NCI-H226 (cell line): ENCODE results near the gene TLCD5.

Experiments
- DNase-seq: peaks from one replicate; pipeline ENCODE4 v3.0.0-alpha.2; 2015

The TLCD5 gene

DNA sequence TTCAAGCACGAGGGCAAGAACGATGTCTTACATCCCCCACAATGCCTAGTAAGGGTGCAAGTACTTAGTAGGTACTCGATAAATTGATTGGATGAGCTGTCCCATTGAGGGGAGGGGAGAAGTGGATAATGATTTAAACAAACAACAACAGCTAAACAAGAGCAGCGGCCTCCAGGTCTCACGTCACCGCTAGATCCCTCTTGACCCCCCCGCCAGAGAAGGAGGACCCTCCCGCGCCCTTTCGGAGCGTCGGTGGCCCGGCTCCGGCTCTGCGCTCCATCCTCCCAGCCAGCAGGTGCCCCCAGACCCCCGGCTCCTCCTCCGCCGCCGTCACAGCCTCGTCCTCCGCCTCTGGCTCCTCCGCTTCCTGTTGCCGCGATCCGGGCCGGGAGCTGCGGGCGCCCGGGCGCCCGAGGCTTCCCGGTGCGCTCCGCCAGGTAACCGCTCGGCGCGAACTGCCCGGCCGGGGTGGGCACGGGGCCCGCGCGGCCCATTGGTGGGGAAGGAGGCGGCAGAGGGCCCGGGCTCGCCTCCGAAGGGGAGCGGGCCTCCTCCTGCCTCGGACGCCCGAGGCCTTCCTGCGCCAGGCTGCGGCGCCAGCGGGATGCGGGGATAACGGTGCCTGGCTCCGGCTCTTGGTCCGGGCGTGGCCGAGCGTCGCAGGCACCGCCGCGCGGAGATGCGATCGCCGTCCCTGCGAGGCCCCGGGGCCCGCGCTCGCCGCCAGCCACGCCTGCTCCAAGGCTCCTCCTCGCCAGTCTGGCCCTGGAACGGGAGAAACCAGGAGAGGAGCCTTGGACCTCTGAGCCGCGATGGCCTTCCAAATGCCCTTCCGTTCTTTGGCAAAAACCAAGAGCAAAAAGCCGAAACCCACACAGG lies at the start of gene TLCD5:
TSS of gene TLCD5 (plus strand) at position 368 of the 879 bp plus-strand sequence. CDS start 2,143 bp downstream, outside the sequence.
- peak; percentile 80 for DNase-seq

DNA sequence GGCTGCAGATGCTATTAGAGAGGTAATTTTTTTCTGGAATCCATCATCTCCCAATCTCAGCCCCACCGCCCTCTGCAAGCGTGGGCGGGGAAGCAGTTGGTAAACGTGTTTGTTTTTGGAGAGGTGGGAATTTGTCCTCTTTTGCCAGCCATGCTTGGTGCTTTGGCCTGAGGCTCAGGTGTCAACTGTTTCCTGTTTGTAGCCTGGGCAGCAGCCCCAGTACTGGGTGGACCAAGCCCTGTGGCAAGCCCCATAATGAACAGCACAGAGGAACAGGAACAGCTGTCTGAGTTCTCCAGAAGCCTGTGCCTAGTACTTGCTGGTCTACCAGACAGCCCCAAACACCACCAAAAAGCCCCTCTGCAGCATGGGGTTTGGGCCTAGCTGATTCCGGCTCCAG lies 45.6 kb upstream of the TLCD5 start:
- DNase-seq: no peak

DNA sequence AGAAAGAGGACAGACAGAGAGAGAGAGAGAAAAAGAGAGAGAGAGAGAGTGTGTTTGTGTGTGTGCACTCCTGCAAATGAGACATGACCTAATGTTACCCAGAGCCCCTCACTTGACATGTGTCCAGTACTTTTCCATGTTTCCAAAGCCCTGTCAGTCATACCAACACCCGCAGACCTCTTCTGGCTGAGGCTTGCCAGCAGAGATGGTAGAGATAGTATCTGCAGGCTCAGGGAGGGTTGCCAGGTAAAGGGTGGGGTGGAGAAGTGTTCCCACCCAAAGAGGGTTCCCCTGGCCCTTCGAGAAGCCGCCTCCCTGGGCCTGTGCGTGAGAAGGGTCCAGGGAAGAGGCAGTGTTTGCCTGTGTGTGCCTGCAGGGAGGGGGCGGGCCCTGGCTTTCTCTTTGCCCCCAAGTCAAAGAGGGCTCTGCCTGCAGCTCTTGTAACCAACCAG lies 44.5 kb upstream of the TLCD5 start:
- DNase-seq: no peak

DNA sequence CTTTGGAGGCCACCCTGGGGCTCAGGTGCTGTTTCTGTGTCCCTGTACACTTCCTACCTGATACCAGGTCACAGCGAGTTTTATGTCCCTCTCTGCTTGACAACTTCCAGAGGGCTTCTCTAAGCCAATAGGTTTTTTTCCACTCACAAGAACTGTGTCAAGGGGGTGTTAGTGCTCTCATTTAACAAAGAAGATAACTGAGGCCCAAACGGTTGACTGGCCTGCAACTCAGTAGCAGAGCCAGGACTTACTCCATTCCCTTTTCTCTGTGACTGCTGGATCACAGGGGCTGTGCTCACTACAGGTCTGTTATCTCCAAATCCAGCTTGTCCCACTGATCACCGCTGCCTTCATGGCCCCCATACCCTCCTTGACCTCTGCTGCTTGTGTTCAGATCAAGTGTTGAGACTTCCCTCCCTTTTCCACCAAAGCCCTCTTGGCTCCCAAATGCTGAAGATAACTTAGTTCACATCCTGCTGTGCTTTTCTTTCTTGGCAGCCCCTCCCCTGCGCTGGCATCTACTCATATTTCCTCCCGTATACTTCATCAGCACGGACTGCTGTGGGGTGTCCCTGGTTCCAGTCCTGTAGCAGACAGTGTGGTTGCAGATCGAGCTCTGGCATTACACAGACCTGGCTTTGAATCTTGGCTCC lies 43.8 kb upstream of the TLCD5 start:
- no peak for DNase-seq

DNA sequence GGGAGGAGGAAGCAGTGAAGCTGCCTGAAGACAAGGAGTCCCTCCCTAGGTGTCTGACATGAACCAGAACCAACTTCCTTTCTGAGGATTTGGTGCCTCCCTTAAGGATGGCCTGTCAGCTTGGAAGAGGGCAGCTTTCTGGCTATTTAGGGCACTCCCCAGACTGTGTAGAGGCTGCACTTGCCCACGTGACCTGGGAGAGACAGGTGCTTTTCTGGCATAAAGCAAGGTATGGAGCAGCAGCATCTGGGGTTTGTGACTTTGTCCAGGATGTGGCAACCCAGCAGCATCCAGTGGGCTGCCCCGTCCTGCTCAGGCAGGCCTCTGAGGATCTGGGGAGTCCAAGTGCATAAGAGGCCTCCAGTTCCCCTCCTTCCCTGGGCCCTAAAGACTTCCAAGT lies 42.0 kb upstream of the TLCD5 start:
- no peak for DNase-seq

DNA sequence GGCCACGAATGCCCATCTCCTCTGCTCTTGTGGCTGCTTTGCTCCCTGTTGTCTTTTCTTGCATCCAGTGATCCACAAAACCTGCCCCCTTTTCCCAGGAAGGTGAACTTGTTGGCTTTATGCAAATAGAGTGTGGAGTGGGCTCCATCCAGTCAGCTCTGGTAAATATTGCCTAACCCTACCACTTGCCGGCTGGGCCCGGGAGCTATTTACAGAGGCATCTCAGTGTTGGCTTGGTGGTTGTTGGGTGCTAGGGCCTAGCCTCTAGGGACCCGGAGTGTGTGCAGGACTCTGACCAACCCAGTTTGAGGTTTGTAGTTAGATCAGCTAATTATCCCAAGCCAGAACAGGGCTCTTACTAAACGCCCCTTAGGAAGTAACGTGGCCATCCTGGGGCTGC lies 40.8 kb upstream of the TLCD5 start:
- no peak for DNase-seq

DNA sequence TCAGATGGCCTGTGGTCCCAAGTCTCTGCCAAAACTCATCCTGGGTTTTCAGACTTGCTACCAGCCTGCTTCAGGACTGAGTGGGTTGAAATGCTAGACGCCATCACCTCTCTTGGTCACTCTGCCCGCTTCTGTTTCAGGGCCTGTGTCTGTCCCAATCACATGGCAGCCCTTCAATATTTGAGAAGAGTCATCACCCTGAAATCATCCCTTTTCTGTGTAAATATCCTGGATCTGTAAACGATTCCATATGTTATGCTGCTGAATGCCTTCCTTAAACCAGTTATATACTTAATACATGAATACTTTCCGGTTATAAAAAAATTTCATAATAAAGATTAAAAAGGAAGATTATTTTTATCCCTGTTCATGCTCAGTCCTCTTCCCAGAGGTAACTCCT lies 39.8 kb upstream of the TLCD5 start:
- DNase-seq: no peak

DNA sequence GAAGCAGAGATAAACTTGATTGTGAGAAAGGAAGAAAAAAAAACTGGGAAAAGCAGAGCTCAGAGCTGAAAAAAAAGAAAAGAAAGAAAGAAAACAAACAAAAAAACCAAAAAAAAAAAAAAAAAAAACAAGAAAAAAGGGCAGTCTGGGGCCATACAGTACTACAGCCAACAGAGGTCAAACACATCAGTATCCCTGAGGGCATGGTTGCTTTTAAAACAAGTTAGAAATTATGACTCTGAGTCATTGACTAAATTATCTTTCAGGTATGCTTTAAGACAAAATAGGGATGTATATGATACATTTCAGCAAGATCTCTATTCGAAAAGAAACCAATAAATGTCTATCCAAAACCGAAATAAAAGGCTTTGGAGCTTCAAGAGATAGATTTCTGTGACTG lies 37.1 kb upstream of the TLCD5 start:
- no peak for DNase-seq

DNA sequence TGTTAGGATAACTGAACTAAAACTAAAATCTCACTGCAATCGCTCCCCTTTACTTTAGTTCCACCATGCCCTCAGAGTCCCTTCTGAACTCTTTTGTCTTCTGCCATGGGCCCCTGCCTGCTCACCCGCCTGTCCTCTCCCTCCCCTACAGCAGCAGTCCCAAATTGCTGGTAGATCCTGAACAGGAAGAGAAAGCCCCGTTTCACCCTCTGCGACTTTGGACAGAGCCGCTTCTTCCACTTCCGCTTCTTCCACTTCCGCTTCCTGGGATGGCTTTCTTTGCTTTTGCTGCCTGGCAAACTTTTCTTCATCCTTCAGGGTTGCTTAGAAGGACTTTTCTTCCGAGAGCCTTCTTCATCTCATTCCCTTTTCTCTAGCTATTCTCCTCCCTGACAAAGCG lies 35.7 kb upstream of the TLCD5 start:
- DNase-seq: no peak

DNA sequence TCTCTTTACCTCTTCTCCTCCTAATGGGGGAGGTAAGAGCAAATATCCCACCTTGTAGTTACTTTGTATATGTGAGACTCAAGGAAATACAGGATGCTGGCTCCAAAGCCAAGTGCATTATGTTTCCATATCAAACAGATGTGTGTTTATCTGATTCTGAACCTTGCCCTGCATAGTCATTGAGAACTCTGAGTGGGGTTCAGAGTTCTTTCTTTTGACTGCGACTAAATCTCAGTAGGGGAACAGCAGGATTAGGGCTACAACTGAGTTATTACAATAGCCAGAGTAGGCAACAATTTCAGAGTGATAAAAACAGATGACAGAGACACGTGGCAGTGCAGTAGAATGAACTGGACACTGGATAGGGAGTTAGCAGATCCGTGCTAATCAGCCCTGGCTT lies 34.1 kb upstream of the TLCD5 start:
- DNase-seq: no peak

DNA sequence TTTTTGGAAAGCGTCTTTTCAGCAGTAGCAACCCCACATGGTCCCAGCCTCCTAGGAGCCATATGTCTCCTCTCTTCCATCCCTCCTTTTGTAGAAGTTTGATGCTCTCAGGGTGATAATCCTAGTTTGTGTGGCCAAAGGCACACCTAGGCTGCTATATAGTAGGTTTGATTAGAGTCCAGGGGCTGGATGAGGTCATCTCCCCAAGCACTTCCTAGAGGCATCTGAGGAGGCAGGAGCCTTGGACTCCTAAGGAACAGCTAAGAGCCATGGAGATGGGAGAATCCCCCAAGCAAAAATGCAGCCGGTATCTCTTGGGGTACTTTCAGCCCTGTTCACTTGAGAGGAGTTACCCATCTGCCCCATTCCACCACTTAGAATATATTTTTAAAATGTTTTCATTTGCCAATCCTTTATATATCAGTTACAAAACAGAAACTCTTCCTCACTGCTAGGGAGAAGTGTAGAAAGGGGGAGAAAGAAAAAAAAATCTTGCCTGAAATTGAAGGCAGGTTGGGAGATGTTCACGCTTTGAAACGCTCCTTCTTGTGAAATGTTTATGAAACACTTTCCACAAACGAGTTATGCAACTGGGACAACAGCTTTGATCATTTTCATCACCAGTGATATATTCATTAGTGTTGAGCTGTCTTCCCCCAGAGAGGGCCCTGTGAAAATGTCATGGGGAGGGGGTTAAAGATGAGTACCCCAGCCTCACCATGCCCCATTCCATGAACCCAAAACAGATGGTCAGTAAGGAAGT lies 31.9 kb upstream of the TLCD5 start:
- peak; percentile 56 for DNase-seq

DNA sequence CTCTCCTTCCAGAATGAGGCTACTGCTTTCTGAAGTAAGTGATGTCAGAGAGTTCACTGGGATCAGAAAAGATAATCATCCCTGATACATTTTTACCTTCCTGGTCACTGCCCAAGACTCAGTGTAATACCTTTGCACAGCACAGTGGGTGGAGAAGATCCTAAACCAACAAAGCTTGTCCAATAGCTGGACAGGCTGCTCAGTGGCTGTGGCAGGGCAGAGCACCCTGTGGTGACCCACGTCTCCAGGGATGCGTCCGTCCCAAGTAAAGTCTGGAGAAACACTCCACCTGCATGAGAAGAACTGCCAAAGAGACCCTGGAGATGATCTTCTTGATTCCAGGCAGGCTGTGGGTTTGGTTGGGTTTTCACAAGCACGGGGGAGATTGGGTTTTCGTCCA lies 31.0 kb upstream of the TLCD5 start:
- no peak for DNase-seq

DNA sequence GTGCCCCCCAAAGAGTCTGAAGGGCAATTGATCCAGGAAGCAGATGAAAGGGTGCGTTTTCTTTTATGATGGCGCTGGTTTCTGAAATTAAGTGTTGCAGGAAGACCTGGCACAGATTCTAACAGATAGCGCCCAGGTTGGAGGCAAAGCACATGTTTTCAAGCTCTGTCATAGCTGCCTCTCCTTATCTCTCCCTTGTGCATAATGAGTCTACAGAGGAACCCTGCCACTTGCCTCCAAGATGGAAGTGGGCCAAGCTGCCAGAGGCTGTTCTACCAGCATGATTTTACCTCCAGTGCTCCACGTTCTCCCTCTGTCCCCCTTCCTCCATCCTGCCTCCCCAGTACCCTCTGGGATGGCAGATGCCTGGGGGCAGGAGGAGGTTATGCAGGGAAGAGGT lies 30.0 kb upstream of the TLCD5 start:
- DNase-seq: peak; percentile 96

DNA sequence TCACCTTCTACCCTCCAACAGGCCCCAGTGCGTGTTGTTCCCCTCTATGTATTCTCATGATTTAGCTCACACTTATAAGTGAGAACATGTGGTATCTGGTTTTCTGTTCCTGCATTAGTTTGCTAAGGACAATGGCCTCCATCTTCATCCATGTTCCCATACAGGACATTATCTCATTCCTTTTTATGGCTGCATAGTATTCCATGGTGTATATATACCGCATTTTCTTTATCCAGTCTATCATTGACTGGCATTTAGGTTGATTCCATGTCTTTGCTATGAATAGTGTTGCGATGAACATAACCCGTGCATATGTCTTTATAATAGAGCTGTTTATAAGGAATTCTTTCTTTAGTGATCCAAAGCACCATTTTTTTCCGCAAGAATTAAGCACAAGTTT lies 28.5 kb upstream of the TLCD5 start:
- DNase-seq: no peak

DNA sequence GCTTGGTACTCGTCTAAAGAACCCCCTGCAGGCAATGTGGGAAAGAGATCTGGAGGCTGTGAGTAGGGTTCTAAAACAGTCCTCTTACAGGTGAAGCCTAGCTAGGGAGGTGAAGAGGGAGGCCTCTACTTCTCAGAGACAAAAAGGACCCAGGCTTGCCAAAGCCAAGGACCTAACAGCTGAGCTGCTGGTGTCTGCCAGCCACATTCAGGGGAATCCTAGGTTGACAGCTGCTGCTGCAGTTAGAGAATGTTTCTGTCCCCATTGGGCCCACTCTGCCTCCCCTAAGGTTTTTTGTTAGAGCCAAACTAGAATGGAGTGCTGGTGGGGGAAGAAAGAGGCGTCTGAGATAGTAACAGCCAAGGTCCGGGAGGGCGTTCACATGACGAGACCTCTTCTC lies 26.6 kb upstream of the TLCD5 start:
- DNase-seq: no peak

DNA sequence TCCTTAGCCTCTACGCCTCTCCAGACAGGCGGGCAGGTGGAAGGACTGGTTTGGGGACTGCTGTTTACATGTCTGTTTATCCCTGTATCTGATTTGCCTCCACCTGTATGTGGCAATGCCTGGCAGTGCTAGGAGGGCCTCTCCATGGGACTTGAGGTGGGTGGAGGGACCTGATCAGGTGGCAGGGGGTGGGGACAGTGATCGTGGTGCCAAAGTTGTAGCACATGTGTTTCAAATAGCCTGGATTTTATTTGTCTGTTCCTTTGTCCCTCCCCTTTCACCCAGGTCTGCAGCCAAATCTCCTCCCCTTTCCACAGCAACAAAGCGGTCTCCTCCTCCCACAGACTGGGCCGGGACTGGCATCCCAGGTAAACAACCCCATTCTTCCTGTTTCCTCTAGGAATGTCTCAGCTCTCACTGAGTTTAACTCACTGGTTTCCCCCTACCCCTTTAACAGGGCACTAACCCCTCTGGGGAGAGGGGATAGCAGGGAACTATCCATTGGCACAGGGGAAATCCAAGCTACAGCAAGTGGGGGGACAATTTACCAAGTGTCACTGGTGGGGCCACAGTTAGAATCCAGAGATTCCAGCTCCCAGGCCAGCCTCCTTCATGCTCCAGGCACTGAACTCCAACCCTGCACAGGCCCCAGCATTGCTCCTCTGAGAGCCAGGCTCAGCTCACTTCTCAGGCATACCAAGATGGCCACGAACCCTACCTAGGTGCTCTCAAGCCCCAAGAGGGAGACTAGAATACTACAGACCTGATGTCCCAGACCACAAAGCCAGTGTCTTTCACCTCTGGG lies 22.9 kb upstream of the TLCD5 start:
- DNase-seq: no peak

DNA sequence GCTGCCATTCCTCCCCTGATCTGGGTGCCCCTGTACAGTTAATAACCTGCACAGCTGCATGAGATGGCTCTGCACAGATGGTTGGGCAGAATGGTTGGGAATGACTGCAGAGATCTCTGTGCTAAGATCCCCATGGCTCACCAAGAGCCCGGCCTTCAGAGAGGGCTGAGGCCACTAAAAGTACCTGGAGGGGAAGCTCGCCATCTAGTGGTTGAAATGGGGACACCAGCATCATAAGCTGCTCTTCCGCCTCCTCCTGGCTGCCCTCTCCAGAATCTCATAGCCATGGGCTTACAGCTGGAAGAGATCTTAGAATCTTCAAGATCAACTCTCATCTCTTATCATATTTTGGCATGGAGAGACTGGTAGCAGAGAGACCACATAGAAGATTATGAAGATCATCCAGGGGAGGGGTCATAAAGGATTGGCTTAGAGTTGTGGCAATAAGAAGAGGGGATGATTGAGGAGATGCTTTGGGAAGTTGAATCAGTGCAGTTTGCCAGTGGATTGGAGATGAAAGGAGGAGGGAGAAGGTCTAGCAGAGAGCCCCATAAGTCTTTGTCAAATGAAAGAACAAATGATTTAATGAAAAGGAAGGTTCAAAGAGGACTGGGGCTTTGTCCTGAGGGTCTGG lies 22.0 kb upstream of the TLCD5 start:
- peak; percentile 76 for DNase-seq

DNA sequence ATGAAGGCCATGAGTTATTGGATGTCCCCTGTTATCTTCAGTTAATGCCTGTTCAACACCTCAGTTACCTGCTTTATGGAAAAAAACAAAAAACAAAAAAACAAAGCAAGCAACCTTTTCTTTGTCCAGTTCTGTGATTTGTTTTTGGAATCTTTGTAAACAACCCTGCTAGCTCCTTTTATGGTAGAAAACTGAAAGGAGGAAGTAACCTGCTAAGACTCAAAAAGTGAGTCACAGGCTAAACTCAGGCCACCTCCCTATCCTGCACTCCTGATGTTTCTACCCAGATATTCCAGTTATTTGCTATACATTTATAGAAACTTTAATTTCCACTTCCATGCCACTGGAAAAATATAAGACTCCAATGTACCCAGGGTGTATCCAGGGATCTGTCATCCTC lies 20.6 kb upstream of the TLCD5 start:
- DNase-seq: peak; percentile 60

DNA sequence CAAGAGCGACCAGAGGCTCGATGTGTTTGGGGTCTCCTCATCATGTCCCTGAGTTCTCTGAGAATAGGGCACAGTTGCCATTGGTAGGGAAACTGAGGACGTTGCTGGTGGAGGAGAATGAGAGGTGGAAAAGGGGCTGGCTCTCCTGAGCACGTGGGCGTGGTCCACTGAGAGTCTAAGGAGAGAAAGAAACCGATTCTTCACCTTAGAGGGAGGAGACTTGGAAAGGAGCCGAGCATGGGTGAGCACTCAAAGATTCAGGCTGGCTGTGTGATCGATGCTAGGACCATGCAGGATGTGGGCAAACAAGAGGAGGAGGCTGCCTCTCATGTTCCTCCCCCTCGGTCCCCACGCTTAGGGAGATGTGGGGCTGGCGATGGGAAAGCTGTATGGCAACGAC lies 19.8 kb upstream of the TLCD5 start:
- no peak for DNase-seq

DNA sequence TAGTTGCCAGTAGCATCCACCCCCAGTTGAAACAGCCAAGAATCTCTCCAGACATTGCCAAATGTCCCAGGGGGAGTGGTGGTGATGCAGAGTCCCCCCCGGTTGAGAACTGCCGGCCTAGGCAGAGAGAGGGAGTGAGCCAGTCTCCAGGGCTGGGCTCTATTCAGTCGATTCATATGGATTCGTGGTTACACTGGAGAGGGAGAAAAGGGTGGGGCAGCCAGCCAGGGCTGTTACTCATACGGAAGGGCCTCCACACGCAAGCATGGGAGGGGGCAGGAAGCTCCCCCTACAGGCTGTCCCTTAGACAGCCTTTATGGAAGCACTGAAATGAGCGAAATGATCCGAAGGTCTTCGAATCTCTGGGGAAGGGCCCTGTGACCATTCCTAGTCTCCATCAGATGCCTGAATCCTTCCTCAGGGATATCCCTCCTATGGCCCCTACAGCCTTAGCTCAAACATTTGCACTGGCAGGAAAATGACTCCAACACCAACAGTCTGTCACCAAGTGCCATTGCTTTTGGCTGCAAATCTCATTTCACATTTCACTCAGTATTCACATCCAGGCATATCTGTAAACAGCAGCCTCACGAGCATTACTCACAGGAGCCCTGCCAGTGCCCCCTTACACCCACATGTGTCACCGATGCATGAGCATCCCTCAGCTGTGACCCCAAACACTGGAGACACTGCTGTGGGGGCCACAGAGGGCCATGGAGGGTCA lies 18.4 kb upstream of the TLCD5 start:
- DNase-seq: peak; percentile 93

DNA sequence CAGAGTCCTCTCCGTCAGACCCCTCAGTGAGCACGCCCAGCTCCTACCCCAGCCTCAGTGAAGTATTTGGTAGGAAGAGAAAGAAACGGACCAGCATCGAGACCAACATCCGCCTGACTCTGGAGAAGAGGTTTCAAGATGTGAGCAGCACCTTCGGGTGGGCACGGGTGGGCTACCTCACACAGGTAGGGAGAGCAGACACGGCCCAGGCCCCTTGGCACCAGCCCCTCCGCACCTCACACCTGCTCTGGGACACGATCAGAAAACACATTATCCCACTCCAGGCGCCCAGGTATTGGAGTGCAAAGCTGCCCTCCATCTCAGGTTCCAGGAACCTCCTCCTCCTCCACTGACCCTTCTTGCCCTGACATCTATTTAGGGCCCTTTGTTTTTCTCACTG lies 17.6 kb upstream of the TLCD5 start:
- no peak for DNase-seq

DNA sequence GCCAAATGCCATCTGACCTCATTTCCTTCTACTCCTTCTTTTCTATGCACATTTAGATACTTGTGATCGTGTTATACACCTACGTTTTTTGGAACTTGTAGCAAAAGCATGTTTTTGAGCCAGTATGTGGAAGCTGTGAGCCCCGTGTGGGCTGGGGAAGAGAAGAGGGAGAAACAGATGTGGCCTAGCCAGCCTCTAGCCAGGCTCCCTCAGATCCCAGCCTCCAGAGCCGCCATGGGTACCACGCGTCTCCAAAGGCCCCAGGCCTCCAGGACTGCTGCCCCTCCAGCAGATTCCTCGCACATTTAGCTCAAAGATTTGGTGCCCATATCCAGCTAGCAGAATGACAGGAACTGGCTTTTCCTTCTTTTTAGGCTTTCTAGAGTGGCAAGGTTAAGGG lies 17.0 kb upstream of the TLCD5 start:
- no peak for DNase-seq
